ENCODE measurements around the gene SYCP2L. TPM values are rescaled to one million over a fixed set of nuclear protein-coding genes. Genes with fewer than 3 reads are reported as not detected.
A peak's percentile ranks its signal among the peaks of the same experiment; 100 is the strongest.

SYCP2L gene
- total and polyA plus RNA-seq, 2 of the 8 experiments (the other 6 are each of a cell fraction or from before 2014, with no cell fraction given): 1.7 to 4.2 TPM

DNA sequence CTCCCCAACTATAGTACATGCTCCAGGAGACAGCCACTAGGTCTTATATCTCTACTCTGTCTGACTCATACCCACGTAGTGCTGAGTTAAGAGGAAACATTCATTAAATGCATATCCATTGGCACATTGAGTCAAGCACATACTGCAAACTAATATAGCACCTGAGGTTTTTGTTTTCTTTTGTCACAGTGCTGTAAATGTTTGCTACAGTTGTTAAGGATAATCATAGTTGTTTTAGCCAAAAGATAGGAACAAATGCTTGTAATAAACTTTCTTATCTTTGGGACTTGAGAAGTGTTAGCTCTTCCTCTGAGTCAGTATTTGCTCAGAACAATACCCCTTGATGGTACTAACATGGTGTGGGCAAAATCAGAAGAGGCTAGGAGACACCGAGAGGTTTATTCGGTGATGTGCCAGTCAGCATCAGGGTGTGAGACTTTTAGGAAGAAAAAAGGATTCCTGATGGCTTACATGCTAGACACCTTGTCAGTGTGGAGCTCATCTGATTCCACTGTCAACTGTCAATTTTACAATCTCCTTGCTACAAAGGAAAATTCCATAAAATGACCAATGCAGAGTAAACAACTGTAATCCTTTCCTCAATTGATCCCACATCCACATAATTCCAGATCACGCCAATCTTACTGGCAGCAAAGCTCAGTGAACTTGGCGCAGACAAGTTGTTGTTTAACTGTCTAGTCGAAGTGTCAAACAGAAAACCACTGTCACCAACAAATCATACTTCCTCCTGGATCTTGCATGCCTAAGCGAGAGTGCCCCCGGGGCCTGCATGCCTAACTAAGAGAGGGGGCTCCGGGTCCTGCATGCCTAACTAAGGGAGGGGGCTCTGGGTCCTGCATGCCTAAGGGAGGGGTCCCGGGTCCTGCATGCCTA is 121.1 kb downstream of the SYCP2L start:
- no peak overlapping the region for H2AFZ ChIP-seq (ENCODE audit: low read length)
- no peaks in the 10 kb centered on the region for H3K79me1 ChIP-seq (ENCODE audit: low read depth, low read length)
- WGBS, 2 experiments (ENCODE audit: extremely low coverage in 1 of 2, insufficient coverage in 1 of 2, insufficient read length in 1 of 2, insufficient replicate concordance in 2 of 2, low coverage in 1 of 2, low lambda C conversion rate in 2 of 2, missing lambda C conversion rate in 1 of 2): 74% methylated on average over 10 of the region's 10 CpGs; no CpG with 5 or more reads in 1 of the 2 experiments
- H2BK15ac ChIP-seq (ENCODE audit: low read length): no peak overlapping the region
- H4K91ac ChIP-seq (replicated peaks; ENCODE audit: insufficient read length, low read length): no peak overlapping the region
- H3K4ac ChIP-seq (replicated peaks; ENCODE audit: insufficient read length, low read depth, low read length): no peak overlapping the region
- peaks cover 0 to 11% (median under 1%) of the 10 kb centered on the region in 4 experiments; a peak in 5 of 7 replicates for H3K4me1 ChIP-seq (replicated peaks in 1 of 4; ENCODE audit: control insufficient read depth in 3 of 4, insufficient read depth in 4 of 4, low read length in 3 of 4)
- CTCF ChIA-PET (ENCODE audit: partially characterized antibody): interaction anchor here (1.0 to 2.1 kb wide), 6 partner anchors 9 to 61 kb away, joined by 3 to 7 read pairs (median 4); no protein-coding TSS in a partner anchor
- H4K20me1 ChIP-seq (replicated peaks in 1 of 2; ENCODE audit: control insufficient read depth in 1 of 2, insufficient read depth in 2 of 2, low read length in 2 of 2): no peaks in the 10 kb centered on the region
- H4K5ac ChIP-seq (ENCODE audit: insufficient read length, low read depth, low read length): no peak overlapping the region
- no peaks in the 10 kb centered on the region for H3K9me3 ChIP-seq (ENCODE audit: insufficient read depth in 2 of 2, low read depth in 1 of 2, low read length in 1 of 2)
- H3K14ac ChIP-seq (ENCODE audit: insufficient read length): no peak overlapping the region
- no peak for DNase-seq (ENCODE audit: low read depth in 1 of 2, low spot score in 2 of 2)
- H2BK20ac ChIP-seq (ENCODE audit: low read length): no peak overlapping the region
- no peak overlapping the region for H3K23ac ChIP-seq (ENCODE audit: insufficient read length)
- no peak overlapping the region for H3K27ac ChIP-seq (ENCODE audit: low read depth, low read length)
- H3K4me2 ChIP-seq (ENCODE audit: insufficient read depth in 1 of 2, low read depth in 2 of 2, low read length in 2 of 2): no peak overlapping the region
- no peak overlapping the region for H4K8ac ChIP-seq (ENCODE audit: extremely low read depth, insufficient read depth, low read length)
- no peak overlapping the region for H3K9ac ChIP-seq (replicated peaks in 1 of 4; ENCODE audit: extremely low read depth in 1 of 4, low read depth in 3 of 4, low read length in 3 of 4)
- FAIRE-seq: no peak
- no peak overlapping the region for H2AK5ac ChIP-seq (ENCODE audit: low read depth, low read length)
- TF ChIP-seq TEAD4 (IDR thresholded peaks at IDR 0.05; ENCODE audit: low read depth, low read length): 0 out of 2 replicates have a peak, but pooled peaks have one; percentile 10
- no peak for TF ChIP-seq KDM1A (IDR thresholded peaks at IDR 0.05; ENCODE audit: borderline replicate concordance, low read length)
- TF ChIP-seq SIRT6 (IDR thresholded peaks at IDR 0.05; ENCODE audit: low read length): no peak
- TF ChIP-seq CREB1 (IDR thresholded peaks at IDR 0.05): no peak
- TF ChIP-seq KDM5A (IDR thresholded peaks at IDR 0.05; ENCODE audit: low read length): no peak
- H3K23me2 ChIP-seq (ENCODE audit: low read depth, low read length): no peaks in the 10 kb centered on the region
- no peak overlapping the region for H3K4me3 ChIP-seq (ENCODE audit: extremely low read depth in 1 of 4, insufficient read depth in 2 of 4, low read depth in 3 of 4, low read length in 4 of 4)
- no peak overlapping the region for H3K56ac ChIP-seq (replicated peaks; ENCODE audit: insufficient read length, low read depth, low read length)
- H3K27me3 ChIP-seq (replicated peaks in 1 of 4; ENCODE audit: control insufficient read depth in 3 of 4, extremely low read depth in 1 of 4, insufficient read depth in 3 of 4, low read length in 3 of 4): no peaks in the 10 kb centered on the region
- H2BK120ac ChIP-seq (replicated peaks; ENCODE audit: low read depth, low read length): no peak overlapping the region
- H3K36me3 ChIP-seq (ENCODE audit: control insufficient read depth in 2 of 4, insufficient read depth in 4 of 4, low read length in 3 of 4): no peaks in the 10 kb centered on the region
- H2BK12ac ChIP-seq (ENCODE audit: low read depth, low read length): no peak overlapping the region
- H3K18ac ChIP-seq (ENCODE audit: extremely low read depth, low read length): no peak overlapping the region
- POLR2A ChIA-PET (ENCODE audit: partially characterized antibody): interaction anchor here (1.3 to 1.6 kb wide), 2 partner anchors 19 to 79 kb away, joined by 3 read pairs; no protein-coding TSS in a partner anchor
- no peaks in the 10 kb centered on the region for H3K79me2 ChIP-seq (ENCODE audit: control insufficient read depth in 1 of 2, insufficient read depth in 2 of 2, low read length in 2 of 2)
- H2BK5ac ChIP-seq (ENCODE audit: low read depth, low read length): no peak overlapping the region
